Heart left ventricle (tissue), 13 donors: ENCODE data around the gene NDUFB10.

ENCODE experiments used
- POLR2A ChIP-seq, 2 donors: fragments of 450-650 bp; IDR thresholded peaks; one replicate each; pipeline ENCODE4 v1.6.1; 2017; ENCODE audit warnings: antibody characterized with exemption in 2 of 2, mild to moderate bottlenecking in 2 of 2, moderate library complexity in 2 of 2
- TF ChIP-seq, protein P1 (sequence below), 12 donors: fragments of 200-600 bp; sonication (generic) in 4 of 12; IDR thresholded peaks; one replicate each; pipeline versions ENCODE4 v1.5.0 to v1.8.0; 2018 to 2022; ENCODE audit warnings: antibody characterized with exemption in 12 of 12, mild to moderate bottlenecking in 5 of 12
- donor health status: ischemic (EF 13 %, LVEDD 7.1; RV severe dilation, severe dysfunction).
- donor health status: DM: no; HTN: yes; CAD: no.
- donor health status: DM: no; HTN: no; CAD: no.
- donor health status: ischemic (EF 25% LVEDD 6.9; RV normal size, moderate dysfunction).
- donor health status: ischemic (EF 25% LVEDD 5.7; RV mildly dilated, moderate dysfunction).
- donor health status: ischemic (EF 35%, LVEDD 5.7; RV mildly dilated, moderate dysfunction).
- donor health status: nonischemic (EF 11% LVEDD 7.7; RV severe dilation, severe dysfunction).
- donor health status: DM: yes; HTN: yes; CAD: no.
- donor health status: PGD.
- donor health status: ischemic (EF 29% LVEDD 5.4; RV normal size, mild dysfunction).
- donor health status: nonischemic (EF 23%, LVEDD 6.1; RV moderate dilation, normal function).

GRCh38 chr16:1966460-1966859, 7.1 kb downstream of the NDUFB10 start, which contains the start of gene RNF151:
- TF ChIP-seq, protein P1, sequence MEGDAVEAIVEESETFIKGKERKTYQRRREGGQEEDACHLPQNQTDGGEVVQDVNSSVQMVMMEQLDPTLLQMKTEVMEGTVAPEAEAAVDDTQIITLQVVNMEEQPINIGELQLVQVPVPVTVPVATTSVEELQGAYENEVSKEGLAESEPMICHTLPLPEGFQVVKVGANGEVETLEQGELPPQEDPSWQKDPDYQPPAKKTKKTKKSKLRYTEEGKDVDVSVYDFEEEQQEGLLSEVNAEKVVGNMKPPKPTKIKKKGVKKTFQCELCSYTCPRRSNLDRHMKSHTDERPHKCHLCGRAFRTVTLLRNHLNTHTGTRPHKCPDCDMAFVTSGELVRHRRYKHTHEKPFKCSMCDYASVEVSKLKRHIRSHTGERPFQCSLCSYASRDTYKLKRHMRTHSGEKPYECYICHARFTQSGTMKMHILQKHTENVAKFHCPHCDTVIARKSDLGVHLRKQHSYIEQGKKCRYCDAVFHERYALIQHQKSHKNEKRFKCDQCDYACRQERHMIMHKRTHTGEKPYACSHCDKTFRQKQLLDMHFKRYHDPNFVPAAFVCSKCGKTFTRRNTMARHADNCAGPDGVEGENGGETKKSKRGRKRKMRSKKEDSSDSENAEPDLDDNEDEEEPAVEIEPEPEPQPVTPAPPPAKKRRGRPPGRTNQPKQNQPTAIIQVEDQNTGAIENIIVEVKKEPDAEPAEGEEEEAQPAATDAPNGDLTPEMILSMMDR (IDR thresholded peaks at IDR 0.05) = no peak
- no peak for TF ChIP-seq POLR2A (IDR thresholded peaks at IDR 0.05)
